ENCODE results near the gene SLC38A11. TPM values are rescaled to one million over a fixed set of nuclear protein-coding genes. Genes with fewer than 3 reads are reported as not detected.

SLC38A11 gene
- total and polyA plus RNA-seq, 2 of the 13 experiments (the other 11 are each of a cell fraction or from before 2014, with no cell fraction given) = 14.0 to 14.3 TPM

GRCh38 chr2:164920430-164920829 is 34.9 kb downstream of the SLC38A11 start (continued):
- TF ChIP-seq, protein P1, sequence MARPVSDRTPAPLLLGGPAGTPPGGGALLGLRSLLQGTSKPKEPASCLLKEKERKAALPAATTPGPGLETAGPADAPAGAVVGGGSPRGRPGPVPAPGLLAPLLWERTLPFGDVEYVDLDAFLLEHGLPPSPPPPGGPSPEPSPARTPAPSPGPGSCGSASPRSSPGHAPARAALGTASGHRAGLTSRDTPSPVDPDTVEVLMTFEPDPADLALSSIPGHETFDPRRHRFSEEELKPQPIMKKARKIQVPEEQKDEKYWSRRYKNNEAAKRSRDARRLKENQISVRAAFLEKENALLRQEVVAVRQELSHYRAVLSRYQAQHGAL (CRISPR knock-in tag; IDR thresholded peaks at IDR 0.05; ENCODE audit: not compliant biosample characterization) = no peak
- TF ChIP-seq HCFC1 (IDR thresholded peaks at IDR 0.05; ENCODE audit: low read depth, low read length) (no peak), ZNF747 (CRISPR knock-in tag; IDR thresholded peaks at IDR 0.05; ENCODE audit: borderline replicate concordance) (no peak), ZNF382 (CRISPR knock-in tag; IDR thresholded peaks at IDR 0.05; ENCODE audit: borderline replicate concordance) (no peak), KMT2B (CRISPR knock-in tag; IDR thresholded peaks at IDR 0.05) (peak; percentile 63), SPEN (CRISPR knock-in tag; IDR thresholded peaks at IDR 0.05; ENCODE audit: low read depth) (no peak), ZNF883 (CRISPR knock-in tag; IDR thresholded peaks at IDR 0.05; ENCODE audit: not compliant biosample characterization) (no peak), CHD2 (IDR thresholded peaks at IDR 0.05; ENCODE audit: low read depth, low read length) (no peak), MIER2 (CRISPR knock-in tag; IDR thresholded peaks at IDR 0.05) (no peak), FOXP4 (CRISPR knock-in tag; IDR thresholded peaks at IDR 0.05) (no peak), SRSF9 (IDR thresholded peaks at IDR 0.05; ENCODE audit: borderline replicate concordance, insufficient read depth, low read depth, low read length, poor library complexity, severe bottlenecking) (no peak), ZKSCAN5 (CRISPR knock-in tag; IDR thresholded peaks at IDR 0.05) (peak; percentile 61; the same call in 1 of the 2 replicates), U2AF2 (IDR thresholded peaks at IDR 0.05; ENCODE audit: low read depth, low read length) (no peak), ZNF292 (CRISPR knock-in tag; IDR thresholded peaks at IDR 0.05; ENCODE audit: borderline replicate concordance, low read depth) (no peak), HMGA1 (CRISPR knock-in tag; conservative IDR thresholded peaks at IDR 0.05) (no peak), ATF7 (IDR thresholded peaks at IDR 0.05) (peak; percentile 64), ATF7 (CRISPR knock-in tag; IDR thresholded peaks at IDR 0.05) (no peak), MIXL1 (CRISPR knock-in tag; IDR thresholded peaks at IDR 0.05) (0 out of 2 replicates have a peak, but pooled peaks have one; percentile 24), ZSCAN25 (CRISPR knock-in tag; IDR thresholded peaks at IDR 0.05) (no peak), MAFF (IDR thresholded peaks at IDR 0.05; ENCODE audit: low read depth, low read length) (0 out of 2 replicates have a peak, but pooled peaks have one; percentile 21), NKX3-1 (CRISPR knock-in tag; IDR thresholded peaks at IDR 0.05) (no peak), PHF20 (CRISPR knock-in tag; IDR thresholded peaks at IDR 0.05) (no peak), NCOA2 (CRISPR knock-in tag; IDR thresholded peaks at IDR 0.05) (peak; percentile 29; the same call in 1 of the 2 replicates)
- TF ChIP-seq, protein P2, sequence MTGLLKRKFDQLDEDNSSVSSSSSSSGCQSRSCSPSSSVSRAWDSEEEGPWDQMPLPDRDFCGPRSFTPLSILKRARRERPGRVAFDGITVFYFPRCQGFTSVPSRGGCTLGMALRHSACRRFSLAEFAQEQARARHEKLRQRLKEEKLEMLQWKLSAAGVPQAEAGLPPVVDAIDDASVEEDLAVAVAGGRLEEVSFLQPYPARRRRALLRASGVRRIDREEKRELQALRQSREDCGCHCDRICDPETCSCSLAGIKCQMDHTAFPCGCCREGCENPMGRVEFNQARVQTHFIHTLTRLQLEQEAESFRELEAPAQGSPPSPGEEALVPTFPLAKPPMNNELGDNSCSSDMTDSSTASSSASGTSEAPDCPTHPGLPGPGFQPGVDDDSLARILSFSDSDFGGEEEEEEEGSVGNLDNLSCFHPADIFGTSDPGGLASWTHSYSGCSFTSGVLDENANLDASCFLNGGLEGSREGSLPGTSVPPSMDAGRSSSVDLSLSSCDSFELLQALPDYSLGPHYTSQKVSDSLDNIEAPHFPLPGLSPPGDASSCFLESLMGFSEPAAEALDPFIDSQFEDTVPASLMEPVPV (CRISPR knock-in tag; IDR thresholded peaks at IDR 0.05) = no peak; the same call in 1 of the 2 replicates
- TF ChIP-seq, protein P3, sequence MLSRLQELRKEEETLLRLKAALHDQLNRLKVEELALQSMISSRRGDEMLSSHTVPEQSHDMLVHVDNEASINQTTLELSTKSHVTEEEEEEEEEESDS (CRISPR knock-in tag; IDR thresholded peaks at IDR 0.05; ENCODE audit: borderline replicate concordance) = no peak
- TF ChIP-seq, protein P4, sequence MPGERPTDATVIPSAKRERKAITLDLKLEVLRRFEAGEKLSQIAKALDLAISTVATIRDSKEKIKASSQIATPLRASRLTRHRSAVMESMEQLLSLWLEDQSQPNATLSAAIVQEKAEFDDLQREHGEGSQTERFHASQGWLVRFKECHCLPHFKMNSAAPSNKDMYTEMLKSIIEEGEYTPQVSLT (CRISPR knock-in tag; IDR thresholded peaks at IDR 0.05; ENCODE audit: borderline replicate concordance, low read depth) = no peak
- TF ChIP-seq, protein P5, sequence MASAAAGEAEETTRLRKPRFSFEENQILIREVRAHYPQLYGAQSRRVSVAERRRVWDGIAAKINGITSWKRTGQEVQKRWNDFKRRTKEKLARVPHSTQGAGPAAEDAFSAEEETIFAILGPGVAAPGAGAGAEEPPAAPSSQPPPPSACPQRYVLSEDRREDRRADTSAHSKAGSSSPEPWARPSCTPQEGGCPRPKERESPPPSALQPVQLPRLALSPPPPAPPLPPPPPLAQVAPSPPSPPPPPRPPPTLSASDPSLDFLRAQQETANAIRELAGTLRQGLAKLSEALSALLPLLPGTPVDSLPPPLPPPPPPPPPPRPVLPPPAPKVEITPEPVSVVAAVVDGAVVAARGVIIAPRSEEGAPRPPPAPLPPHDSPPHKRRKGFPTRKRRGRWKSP (CRISPR knock-in tag; IDR thresholded peaks at IDR 0.05) = no peak

All from HepG2 (cell line).